K562 (cell line): ENCODE data around the gene SEC61A1. TPM values are rescaled to one million over a fixed set of nuclear protein-coding genes. Genes with fewer than 3 reads are reported as not detected.

Source experiments
- ATAC-seq: fragments of 200-7000 bp; cut with Tn5 transposase; 3 replicates; pipeline ENCODE4 v1.9.1; 2020; ENCODE audit warnings: moderate library complexity
- BruUV-seq: library from RNA; stranded (reverse); fragments of 400-500 nt; replicated peaks from 2 replicates; lab custom pipeline; 2021; lab: Mats Ljungman, UMichigan
- CTCF ChIA-PET: fragments of 300-600 bp; formaldehyde crosslinking; extraction: SDS; loops from one replicate; lab custom pipeline; 2021; ENCODE audit warnings: low intra/inter-chr PET ratio; lab: Yijun Ruan, JAX
- POLR2A ChIA-PET: fragments of 300-600, 350-650 bp; sonication (Branson Sonifier 250); formaldehyde crosslinking; extraction: SDS; loops from one replicate; lab custom pipeline; 2021; ENCODE audit warnings: antibody characterized with exemption, inconsistent platforms; lab: Yijun Ruan, JAX
- DNase-seq, 4 experiments: peaks; one replicate each; pipeline versions ENCODE4 v3.0.0 to v3.0.0-alpha.2; 2011 to 2018; ENCODE audit warnings: low spot score in 3 of 4, mixed read lengths in 3 of 4; ENCODE audit errors: extremely low read depth in 1 of 4
- FAIRE-seq: peaks from 2 replicates; lab custom pipeline; 2011; peaks lifted over from hg19 to GRCh38; lab: Jason Lieb, UNC
- H2AFZ ChIP-seq: 2 replicates; pipeline ENCODE4 v1.6.0; 2011; ENCODE audit warnings: low read depth, low read length, control low read depth, inconsistent platforms
- H3K27ac ChIP-seq: fragments of 200-600 bp; 3 replicates; pipeline ENCODE4 v1.8.0; 2011; ENCODE audit warnings: low read depth, mild to moderate bottlenecking, control low read depth, inconsistent platforms, low read length, moderate library complexity, mixed read lengths; ENCODE audit errors: extremely low read depth
- H3K27me3 ChIP-seq, 2 experiments: fragments of 300-600 bp in 1 of 2; 2 replicates in 1 of 2; 3 replicates in 1 of 2; pipeline versions ENCODE4 v1.6.0 to v1.8.0; 2011; ENCODE audit warnings: inconsistent platforms in 2 of 2, low read length in 2 of 2, mild to moderate bottlenecking in 1 of 2, mixed read lengths in 1 of 2, moderate library complexity in 1 of 2; ENCODE audit not compliant: control insufficient read depth in 2 of 2, insufficient read depth in 2 of 2
- H3K36me3 ChIP-seq: fragments of 300-600 bp; 3 replicates; pipeline ENCODE4 v1.8.0; 2011; ENCODE audit warnings: mild to moderate bottlenecking, low read length, inconsistent platforms; ENCODE audit not compliant: control insufficient read depth, insufficient read depth
- H3K4me1 ChIP-seq, 2 experiments: fragments of 200-600 bp in 1 of 2; replicated peaks in 1 of 2; 2 replicates in 1 of 2; 3 replicates in 1 of 2; pipeline versions ENCODE4 v1.5.1 to v1.8.0; 2011; ENCODE audit warnings: inconsistent platforms in 2 of 2, low read length in 2 of 2, mild to moderate bottlenecking in 1 of 2, mixed read lengths in 1 of 2, moderate library complexity in 1 of 2; ENCODE audit not compliant: control insufficient read depth in 2 of 2, insufficient read depth in 2 of 2
- H3K4me2 ChIP-seq: 2 replicates; pipeline ENCODE4 v1.6.1; 2011; ENCODE audit warnings: low read length, control low read depth, inconsistent platforms, mixed read lengths; ENCODE audit not compliant: insufficient read depth
- H3K4me3 ChIP-seq: fragments of 200-600 bp; sonication (generic), shearing (Covaris generic); 2 replicates; pipeline ENCODE4 v1.5.1; 2016; ENCODE audit warnings: control low read depth, inconsistent platforms
- H3K79me2 ChIP-seq: fragments of 200-600 bp; 3 replicates; pipeline ENCODE4 v1.8.0; 2011; ENCODE audit warnings: low read length, inconsistent platforms; ENCODE audit not compliant: control insufficient read depth, insufficient read depth
- H3K9ac ChIP-seq, 2 experiments: 2 replicates each; pipeline versions ENCODE4 v1.6.0 to v1.6.1; 2011; ENCODE audit warnings: low read depth in 2 of 2, low read length in 2 of 2, control low read depth in 1 of 2, inconsistent platforms in 1 of 2, mild to moderate bottlenecking in 1 of 2, mixed read lengths in 1 of 2; ENCODE audit not compliant: insufficient read depth in 1 of 2
- H3K9me1 ChIP-seq: one replicate; pipeline ENCODE4 v1.6.0; 2011; ENCODE audit warnings: inconsistent platforms, mild to moderate bottlenecking, low read length, moderate library complexity; ENCODE audit not compliant: control insufficient read depth, insufficient read depth
- H3K9me3 ChIP-seq: replicated peaks from 2 replicates; pipeline ENCODE4 v1.5.1; 2011; ENCODE audit warnings: low read depth, low read length, inconsistent platforms; ENCODE audit not compliant: control insufficient read depth, insufficient read depth
- H4K20me1 ChIP-seq: replicated peaks from 2 replicates; pipeline ENCODE4 v1.6.1; 2011; ENCODE audit warnings: low read length, inconsistent platforms, mixed read lengths; ENCODE audit not compliant: control insufficient read depth, insufficient read depth
- CCAR2 ChIP-seq: fragments of 200-400 bp; formaldehyde crosslinking; IDR thresholded peaks from 2 replicates; pipeline ENCODE4 v1.6.1; 2017; ENCODE audit warnings: mild to moderate bottlenecking, low read depth, low read length
- DACH1 ChIP-seq: fragments of 450-650 bp; IDR thresholded peaks from 2 replicates; pipeline ENCODE4 v1.6.1; 2018; ENCODE audit not compliant: partially characterized antibody
- EHMT2 ChIP-seq: fragments of 450-650 bp; IDR thresholded peaks from 2 replicates; pipeline ENCODE4 v1.6.1; 2018; ENCODE audit warnings: antibody characterized with exemption
- ELK1 ChIP-seq: sonication (generic); formaldehyde crosslinking; IDR thresholded peaks from 2 replicates; pipeline ENCODE4 v1.8.1; 2022; ENCODE audit warnings: missing genetic modification reagents
- EP300 ChIP-seq: IDR thresholded peaks from 2 replicates; pipeline ENCODE4 v1.6.1; 2012; ENCODE audit warnings: low read length, improper control_type of control experiment
- HNRNPUL1 ChIP-seq: fragments of 200-400 bp; formaldehyde crosslinking; IDR thresholded peaks from 2 replicates; pipeline ENCODE4 v1.6.1; 2017; ENCODE audit warnings: low read length
- MAX ChIP-seq: sonication (generic); formaldehyde crosslinking; IDR thresholded peaks from 2 replicates; pipeline ENCODE4 v1.9.0; 2022; ENCODE audit warnings: mild to moderate bottlenecking, missing genetic modification reagents
- MTA3 ChIP-seq: fragments of 450-650 bp; formaldehyde crosslinking; IDR thresholded peaks from 2 replicates; pipeline ENCODE4 v1.6.1; 2017; ENCODE audit warnings: mild to moderate bottlenecking, borderline replicate concordance
- MYC ChIP-seq, 2 experiments: fragments of 250-450 bp in 1 of 2; sonication (Bioruptor Pico) in 1 of 2; IDR thresholded peaks; 2 replicates each; pipeline versions ENCODE4 v1.5.1 to v1.6.1; 2012 to 2021; ENCODE audit warnings: low read depth in 2 of 2, borderline replicate concordance in 1 of 2, improper control_type of control experiment in 1 of 2, low read length in 1 of 2, mild to moderate bottlenecking in 1 of 2, moderate library complexity in 1 of 2
- NR2C2 ChIP-seq, 2 experiments: fragments of 200-800 bp in 1 of 2; sonication (Bioruptor generic) in 1 of 2; sonication (generic) in 1 of 2; formaldehyde crosslinking in 1 of 2; IDR thresholded peaks; 2 replicates each; pipeline versions ENCODE4 v1.6.1 to v1.8.0; 2016 to 2022; ENCODE audit warnings: mild to moderate bottlenecking in 1 of 2, missing compliant biosample characterization in 1 of 2, missing genetic modification characterization in 1 of 2, missing genetic modification reagents in 1 of 2
- SUPT5H ChIP-seq: fragments of 450-650 bp; IDR thresholded peaks from 2 replicates; pipeline ENCODE4 v1.6.1; 2016
- ZBTB11 ChIP-seq, 3 experiments: fragments of 200-800 bp in 1 of 3; fragments of 250-450 bp in 1 of 3; fragments of 450-650 bp in 1 of 3; sonication (Bioruptor Pico) in 1 of 3; sonication (Bioruptor generic) in 1 of 3; formaldehyde crosslinking in 1 of 3; IDR thresholded peaks; 2 replicates each; pipeline versions ENCODE4 v1.6.1 to v1.8.0; 2016 to 2022; ENCODE audit warnings: mild to moderate bottlenecking in 2 of 3, missing genetic modification characterization in 2 of 3, missing compliant biosample characterization in 1 of 3, moderate library complexity in 1 of 3
- ZBTB5 ChIP-seq: fragments of 450-650 bp; IDR thresholded peaks from 2 replicates; pipeline ENCODE4 v1.6.1; 2017; ENCODE audit warnings: antibody characterized with exemption
- WGBS: fragments of 100-300 bp; shearing (Covaris generic); methylation state at CpG from one replicate; pipeline ENCODE4 v1.1.6; 2016; ENCODE audit warnings: low coverage, mixed read lengths; ENCODE audit not compliant: insufficient coverage; ENCODE audit errors: missing lambda C conversion rate; 5-methylcytosine and 5-hydroxymethylcytosine counted together
- in situ Hi-C: fragments of 300-500 bp; cut with MboI; formaldehyde crosslinking; loops from 4 replicates; pipeline ENCODE4 v1.15.0; 2018; ENCODE audit warnings: inconsistent platforms, mixed read lengths
- intact Hi-C: fragments of 100-400 bp; cut with micrococcal nuclease; formaldehyde crosslinking; loops from 2 replicates; pipeline ENCODE4 v1.14.2; 2022
- polyA plus RNA-seq, 8 experiments: library from polyadenylated mRNA; depleted of rRNA in 4 of 8; stranded (reverse) in 5 of 8; unstranded in 3 of 8; fragments of >200 nt; fragmentation: Nextera tagmentation in 2 of 8; fragmentation: Illumina TruSeq in 1 of 8; extraction: Ambion mirVana in 2 of 8; extraction: Trizol in 1 of 8; gene quantifications; 2 replicates each; pipeline versions ENCODE4 v1.2.1 to v1.2.3, GENCODE V29; 2011 to 2014; ENCODE audit warnings: inconsistent platforms in 1 of 8, missing spikeins in 1 of 8
- total RNA-seq, 7 experiments: library from RNA; depleted of rRNA in 6 of 7; stranded (reverse); fragments of >200 nt in 6 of 7; fragmentation: Illumina TruSeq in 2 of 7; extraction: Trizol in 2 of 7; gene quantifications; 2 replicates each; pipeline versions ENCODE4 v1.2.1 to v1.2.3, GENCODE V29; 2011 to 2021; ENCODE audit warnings: low replicate concordance in 1 of 7

Gene SEC61A1
- total and polyA plus RNA-seq, 9 of the 15 experiments (the other 6 are each of a cell fraction or from before 2014, with no cell fraction given): 1.9 to 140 (median 79.1) TPM

- no peak for TF ChIP-seq ZBTB11 (CRISPR knock-in tag; IDR thresholded peaks at IDR 0.05)
- 0 out of 2 replicates have a peak, but pooled peaks have one; percentile 14 for TF ChIP-seq EP300
- no peak for TF ChIP-seq ELK1 (CRISPR knock-in tag)
These were observed 15.3 kb downstream of the SEC61A1 start (continued) for GRCh38 chr3:128067489-128067888.

GRCh38 chr3:128068156-128068620, 16.0 kb downstream of the SEC61A1 start:
- H3K36me3 ChIP-seq: peaks cover 98% of the 10 kb centered on the region
- H3K9me1 ChIP-seq: no peaks in the 10 kb centered on the region
- FAIRE-seq: no peak
- POLR2A ChIA-PET: interaction anchor here (0.6 to 0.8 kb wide), 3 partner anchors 9 to 374 kb away, joined by 3 read pairs; no protein-coding TSS in a partner anchor
- H3K4me1 ChIP-seq: peaks cover 0 to 12% of the 10 kb centered on the region in 2 experiments; a peak in 1 of 5 replicates
- H4K20me1 ChIP-seq: peaks cover 12% of the 10 kb centered on the region; the same call in 1 of the 2 replicates
- DNase-seq: peak; percentile 47 to 62 (median 48)
- WGBS: 90% methylated on average over 7 of the region's 8 CpGs
- CTCF ChIA-PET: no interaction called here
- H3K9me3 ChIP-seq: no peaks in the 10 kb centered on the region
- no TSS peak for BruUV-seq
- no peak overlapping the region for H3K4me3 ChIP-seq
- H3K27me3 ChIP-seq: no peaks in the 10 kb centered on the region
- no peak overlapping the region for H3K4me2 ChIP-seq
- no peak overlapping the region for H3K27ac ChIP-seq
- ATAC-seq: peak; percentile 81
- no peak overlapping the region for H3K9ac ChIP-seq
- no peaks in the 10 kb centered on the region for H3K79me2 ChIP-seq
- in situ Hi-C loops (no loop called here), intact Hi-C loops (no loop called here)
- H2AFZ ChIP-seq: no peak overlapping the region
- TF ChIP-seq HNRNPUL1 (no peak), EHMT2 (no peak), MAX (CRISPR knock-in tag) (peak; percentile 24; the same call in 1 of the 2 replicates), CCAR2 (no peak), MYC (IDR thresholded peaks at IDR 0.05; ENCODE audit: low read depth, low read length) (peak; percentile 74), MYC (CRISPR knock-in tag; IDR thresholded peaks at IDR 0.05; ENCODE audit: borderline replicate concordance, low read depth) (no peak), DACH1 (no peak), MTA3 (no peak), SUPT5H (0 out of 2 replicates have a peak, but pooled peaks have one; percentile 38), ZBTB5 (no peak), NR2C2 (CRISPR knock-in tag; IDR thresholded peaks at IDR 0.05) (peak; percentile 8; the same call in 1 of the 2 replicates), NR2C2 (tag; IDR thresholded peaks at IDR 0.05) (no peak)
